ENCODE results near the gene CCDC112. TPM values are rescaled to one million over a fixed set of nuclear protein-coding genes. Genes with fewer than 3 reads are reported as not detected.

Gene CCDC112
- total and polyA plus RNA-seq, 4 experiments from 2014 or later = 2.4 to 6.3 (median 5.3) TPM

DNA sequence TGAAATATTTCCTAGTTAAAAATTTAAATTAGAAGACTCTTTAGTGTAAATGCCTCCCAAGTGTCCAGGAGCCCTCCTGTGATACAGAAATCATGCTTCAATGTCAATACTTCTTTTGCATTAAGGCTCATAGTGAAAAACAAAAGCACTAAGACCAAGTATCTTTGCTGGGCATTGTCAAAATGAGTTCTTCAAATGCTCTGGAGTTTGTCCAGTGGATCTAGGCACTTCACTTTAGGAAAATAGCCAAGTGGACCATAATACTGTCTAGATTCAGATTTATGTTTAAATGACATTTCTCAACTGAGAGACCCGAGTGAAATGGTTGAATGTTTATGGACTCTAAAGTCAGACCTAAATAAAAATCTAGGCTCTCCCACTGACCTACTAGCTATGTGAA, 21.3 kb upstream of the CCDC112 start:
- ChIA-PET POLR2A (ENCODE audit: partially characterized antibody) (no interaction called here), CTCF (ENCODE audit: partially characterized antibody) (interaction anchor here (1.5 to 17.7 kb wide), 2 partner anchors 255 to 270 kb away, joined by 4 to 417 read pairs; no protein-coding TSS in a partner anchor)
- no peaks in the 10 kb centered on the region for H3K4me1 ChIP-seq (ENCODE audit: insufficient read depth, low read length)
- no peaks in the 10 kb centered on the region for H3K27me3 ChIP-seq (ENCODE audit: insufficient read depth, low read length)
- no peak overlapping the region for H3K4me3 ChIP-seq (ENCODE audit: low read length in 2 of 2)
- Mint-ChIP-seq H3K4me1 (no peaks in the 10 kb centered on the region), H3K27ac (no peak overlapping the region), H3K4me3 (no peak overlapping the region), H3K27me3 (peaks cover 17 to 21% of the 10 kb centered on the region in 2 donors), H3K9me3 (no peaks in the 10 kb centered on the region), H3K36me3 (no peaks in the 10 kb centered on the region)
- no peaks in the 10 kb centered on the region for H3K36me3 ChIP-seq (ENCODE audit: insufficient read depth, low read length)
- intact Hi-C loops (cut with micrococcal nuclease) = no loop called here
- H3K9me3 ChIP-seq (ENCODE audit: control insufficient read depth in 1 of 2, low read length in 2 of 2) = no peaks in the 10 kb centered on the region
- no peak overlapping the region for H3K27ac ChIP-seq (ENCODE audit: low read depth, low read length)
- no peak for DNase-seq

DNA sequence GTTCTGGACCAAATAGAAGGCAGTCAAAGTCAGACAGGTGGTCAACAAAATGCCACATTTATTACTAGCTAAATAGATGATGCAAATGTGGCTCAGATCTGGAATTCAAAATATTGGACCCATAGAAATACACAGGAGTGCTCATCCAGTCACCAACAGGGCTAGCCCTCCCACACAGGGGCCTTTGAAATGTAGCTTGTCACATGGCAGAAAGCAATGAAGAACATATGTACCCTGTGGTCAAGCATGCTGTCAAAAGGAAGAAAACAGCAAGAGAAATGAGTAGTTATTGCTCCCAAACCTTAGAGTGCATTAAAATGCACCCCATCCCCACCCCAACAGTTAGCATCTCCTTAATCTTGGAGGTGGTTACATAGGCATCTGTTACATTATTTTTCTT, 20.9 kb upstream of the CCDC112 start:
- Histone ChIP-seq H3K4me3 (ENCODE audit: low read length in 2 of 2) (no peak overlapping the region), H3K27ac (ENCODE audit: low read depth, low read length) (no peak overlapping the region), H3K9me3 (ENCODE audit: control insufficient read depth in 1 of 2, low read length in 2 of 2) (no peaks in the 10 kb centered on the region), H3K4me1 (ENCODE audit: insufficient read depth, low read length) (no peaks in the 10 kb centered on the region), H3K27me3 (ENCODE audit: insufficient read depth, low read length) (no peaks in the 10 kb centered on the region), H3K36me3 (ENCODE audit: insufficient read depth, low read length) (no peaks in the 10 kb centered on the region)
- intact Hi-C loops (cut with micrococcal nuclease) = no loop called here
- DNase-seq = no peak
- H3K36me3 Mint-ChIP-seq = no peaks in the 10 kb centered on the region
- no peak overlapping the region for H3K4me3 Mint-ChIP-seq
- H3K4me1 Mint-ChIP-seq = no peaks in the 10 kb centered on the region
- H3K9me3 Mint-ChIP-seq = no peaks in the 10 kb centered on the region
- H3K27ac Mint-ChIP-seq = no peak overlapping the region
- ChIA-PET POLR2A (ENCODE audit: partially characterized antibody) (no interaction called here), CTCF (ENCODE audit: partially characterized antibody) (interaction anchor here (1.5 to 17.7 kb wide), 2 partner anchors 256 to 271 kb away, joined by 4 to 417 read pairs; no protein-coding TSS in a partner anchor)
- H3K27me3 Mint-ChIP-seq = peaks cover 13 to 21% of the 10 kb centered on the region in 2 donors

DNA sequence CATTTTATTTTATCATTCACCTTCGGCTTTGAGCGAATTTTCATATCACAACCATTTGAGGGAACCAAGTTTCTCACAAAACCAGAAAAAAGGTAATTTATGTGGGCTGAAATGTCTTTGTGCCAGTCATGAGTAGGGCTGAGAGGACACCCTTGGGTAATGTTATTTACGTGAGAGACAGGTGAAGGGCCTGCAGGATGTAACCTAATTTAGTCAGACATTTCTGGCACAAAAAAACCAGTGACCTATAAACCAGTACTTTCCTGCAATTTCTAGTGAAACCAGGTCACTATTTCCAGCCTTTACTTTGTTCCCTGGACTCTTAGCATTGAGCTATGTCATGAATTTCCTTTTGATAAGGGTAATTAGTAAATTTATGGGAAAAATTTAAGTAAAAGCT, 17.2 kb upstream of the CCDC112 start:
- DNase-seq = no peak
- Histone ChIP-seq H3K4me1 (ENCODE audit: insufficient read depth, low read length) (no peaks in the 10 kb centered on the region), H3K27ac (ENCODE audit: low read depth, low read length) (no peak overlapping the region), H3K27me3 (ENCODE audit: insufficient read depth, low read length) (no peaks in the 10 kb centered on the region), H3K4me3 (ENCODE audit: low read length in 2 of 2) (no peak overlapping the region), H3K36me3 (ENCODE audit: insufficient read depth, low read length) (no peaks in the 10 kb centered on the region), H3K9me3 (ENCODE audit: control insufficient read depth in 1 of 2, low read length in 2 of 2) (no peaks in the 10 kb centered on the region)
- Mint-ChIP-seq H3K4me3 (no peak overlapping the region), H3K36me3 (no peaks in the 10 kb centered on the region), H3K27ac (no peak overlapping the region), H3K27me3 (peaks cover 13 to 27% of the 10 kb centered on the region in 2 donors), H3K4me1 (no peaks in the 10 kb centered on the region), H3K9me3 (no peaks in the 10 kb centered on the region)
- POLR2A ChIA-PET (ENCODE audit: partially characterized antibody) = no interaction called here
- intact Hi-C loops (cut with micrococcal nuclease) = no loop called here
- CTCF ChIA-PET (ENCODE audit: partially characterized antibody) = interaction anchor here (17.7 kb wide), 1 partner anchor 259 kb away, joined by 417 read pairs; no protein-coding TSS in a partner anchor

DNA sequence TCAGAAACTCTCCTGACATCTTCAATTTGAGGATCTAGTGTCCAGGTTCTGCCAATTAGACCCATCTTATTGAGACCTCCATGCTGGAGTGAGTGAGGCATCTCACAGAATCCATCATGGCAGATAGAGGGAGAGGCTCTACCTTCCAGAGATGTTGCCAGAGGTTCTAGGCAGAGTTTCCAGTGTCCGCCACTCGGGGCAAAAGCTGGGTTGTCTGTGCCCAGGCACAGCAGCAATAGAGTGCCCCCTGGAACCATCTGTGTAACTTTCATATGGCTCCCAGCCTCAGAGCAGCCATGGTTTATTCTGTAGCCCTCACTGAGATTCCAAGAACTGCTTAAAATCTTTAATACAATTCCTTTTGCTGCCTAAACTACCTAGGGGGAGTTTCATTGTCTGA, 16.6 kb upstream of the CCDC112 start:
- intact Hi-C loops (cut with micrococcal nuclease) = no loop called here
- Histone ChIP-seq H3K4me3 (ENCODE audit: low read length in 2 of 2) (no peak overlapping the region), H3K27me3 (ENCODE audit: insufficient read depth, low read length) (peaks cover 1% of the 10 kb centered on the region), H3K27ac (ENCODE audit: low read depth, low read length) (no peak overlapping the region), H3K4me1 (ENCODE audit: insufficient read depth, low read length) (no peaks in the 10 kb centered on the region), H3K9me3 (ENCODE audit: control insufficient read depth in 1 of 2, low read length in 2 of 2) (no peaks in the 10 kb centered on the region), H3K36me3 (ENCODE audit: insufficient read depth, low read length) (no peaks in the 10 kb centered on the region)
- no peak for DNase-seq
- H3K27ac Mint-ChIP-seq = no peak overlapping the region
- H3K4me3 Mint-ChIP-seq = no peak overlapping the region
- POLR2A ChIA-PET (ENCODE audit: partially characterized antibody) = no interaction called here
- no peaks in the 10 kb centered on the region for H3K4me1 Mint-ChIP-seq
- no peaks in the 10 kb centered on the region for H3K9me3 Mint-ChIP-seq
- peaks cover 13 to 29% of the 10 kb centered on the region in 2 donors for H3K27me3 Mint-ChIP-seq
- CTCF ChIA-PET (ENCODE audit: partially characterized antibody) = interaction anchor here (1.5 to 17.7 kb wide), 3 partner anchors 230 to 277 kb away, joined by 3 to 417 read pairs (median 48); no protein-coding TSS in a partner anchor
- no peaks in the 10 kb centered on the region for H3K36me3 Mint-ChIP-seq

DNA sequence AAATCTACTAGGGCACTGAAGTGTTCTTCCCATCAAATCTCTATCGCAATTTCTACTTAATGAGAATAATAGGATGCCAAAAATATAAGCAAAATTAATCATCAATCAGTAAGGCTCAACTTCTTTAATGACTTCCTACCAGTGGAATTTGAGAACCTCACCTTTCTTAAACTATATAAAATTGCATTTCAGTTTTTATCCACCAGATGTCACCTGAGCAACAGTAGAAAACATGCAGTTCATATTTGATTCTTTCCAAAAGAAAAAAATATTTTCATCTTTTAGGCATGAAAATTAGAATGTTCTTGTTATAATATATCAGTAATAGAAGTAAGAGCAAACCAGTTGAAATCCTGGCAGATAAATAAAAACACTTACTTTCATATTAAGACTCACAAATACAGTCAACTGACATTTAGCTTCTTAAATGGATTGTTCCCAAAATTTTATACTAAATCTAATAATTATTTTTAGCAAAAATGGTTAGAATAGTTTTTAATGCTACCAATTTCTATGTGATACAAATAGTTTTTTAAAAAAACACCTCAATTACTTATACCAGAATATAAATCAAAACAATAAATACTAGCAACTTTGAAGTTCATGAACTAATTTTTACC, 13.4 kb upstream of the CCDC112 start:
- Mint-ChIP-seq H3K27ac (no peak overlapping the region), H3K9me3 (no peaks in the 10 kb centered on the region), H3K4me1 (no peaks in the 10 kb centered on the region), H3K4me3 (no peak overlapping the region), H3K36me3 (no peaks in the 10 kb centered on the region), H3K27me3 (peaks cover 15 to 28% of the 10 kb centered on the region in 2 donors)
- H3K9me3 ChIP-seq (ENCODE audit: control insufficient read depth in 1 of 2, low read length in 2 of 2) = no peaks in the 10 kb centered on the region
- H3K4me1 ChIP-seq (ENCODE audit: insufficient read depth, low read length) = no peaks in the 10 kb centered on the region
- ChIA-PET CTCF (ENCODE audit: partially characterized antibody) (interaction anchor here (0.8 to 17.7 kb wide), 16 partner anchors 14 to 1698 kb away, joined by 3 to 417 read pairs (median 4); partner anchors contain the start of gene CCDC112), POLR2A (ENCODE audit: partially characterized antibody) (interaction anchor here (1.3 kb wide), 1 partner anchor 265 kb away, joined by 3 read pairs; no protein-coding TSS in a partner anchor)
- intact Hi-C loops (cut with micrococcal nuclease) = loop anchor here (1.0 kb wide), 4 partner anchors 264 to 758 kb away; no protein-coding TSS in a partner anchor
- peaks cover 3% of the 10 kb centered on the region for H3K27me3 ChIP-seq (ENCODE audit: insufficient read depth, low read length)
- DNase-seq = peak in 4 of 5 donors; percentile 41 to 55 (median 51)
- no peak overlapping the region for H3K27ac ChIP-seq (ENCODE audit: low read depth, low read length)
- H3K36me3 ChIP-seq (ENCODE audit: insufficient read depth, low read length) = no peaks in the 10 kb centered on the region
- H3K4me3 ChIP-seq (ENCODE audit: low read length in 2 of 2) = no peak overlapping the region

DNA sequence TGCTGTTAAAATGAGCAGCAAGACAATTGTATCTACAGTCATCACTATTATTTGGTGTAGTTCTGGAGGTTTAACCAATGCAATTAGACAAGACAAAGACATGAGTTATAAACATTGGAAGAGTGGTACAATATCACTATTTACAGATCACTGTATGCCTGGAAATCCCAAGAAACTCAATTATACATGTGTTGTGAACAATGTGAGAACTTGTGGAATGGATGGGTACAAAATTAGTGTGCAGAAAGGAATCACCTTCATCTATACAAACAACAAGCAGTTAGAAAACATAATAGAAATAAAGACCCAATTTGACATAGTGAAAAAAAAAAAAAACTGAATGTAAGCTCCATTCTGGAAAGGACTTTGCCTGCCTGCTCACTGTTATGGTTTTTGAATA, 12.4 kb upstream of the CCDC112 start:
- H3K4me1 ChIP-seq (ENCODE audit: insufficient read depth, low read length) = no peaks in the 10 kb centered on the region
- POLR2A ChIA-PET (ENCODE audit: partially characterized antibody) = interaction anchor here (0.7 kb wide), 1 partner anchor 980 kb away, joined by 4 read pairs; no protein-coding TSS in a partner anchor
- no peak overlapping the region for H3K27ac ChIP-seq (ENCODE audit: low read depth, low read length)
- peaks cover 3% of the 10 kb centered on the region for H3K27me3 ChIP-seq (ENCODE audit: insufficient read depth, low read length)
- CTCF ChIA-PET (ENCODE audit: partially characterized antibody) = interaction anchor here (0.8 to 17.7 kb wide), 16 partner anchors 13 to 1697 kb away, joined by 3 to 417 read pairs (median 4); partner anchors contain the start of gene CCDC112
- H3K27me3 Mint-ChIP-seq = peaks cover 18 to 28% of the 10 kb centered on the region in 2 donors
- no peaks in the 10 kb centered on the region for H3K9me3 Mint-ChIP-seq
- no peak overlapping the region for H3K4me3 ChIP-seq (ENCODE audit: low read length in 2 of 2)
- H3K36me3 Mint-ChIP-seq = no peaks in the 10 kb centered on the region
- no peak for DNase-seq
- H3K4me1 Mint-ChIP-seq = no peaks in the 10 kb centered on the region
- intact Hi-C loops (cut with micrococcal nuclease) = loop anchor here (1.0 kb wide), 3 partner anchors 265 to 759 kb away; no protein-coding TSS in a partner anchor
- no peaks in the 10 kb centered on the region for H3K36me3 ChIP-seq (ENCODE audit: insufficient read depth, low read length)
- no peaks in the 10 kb centered on the region for H3K9me3 ChIP-seq (ENCODE audit: control insufficient read depth in 1 of 2, low read length in 2 of 2)
- H3K4me3 Mint-ChIP-seq = no peak overlapping the region
- no peak overlapping the region for H3K27ac Mint-ChIP-seq

DNA sequence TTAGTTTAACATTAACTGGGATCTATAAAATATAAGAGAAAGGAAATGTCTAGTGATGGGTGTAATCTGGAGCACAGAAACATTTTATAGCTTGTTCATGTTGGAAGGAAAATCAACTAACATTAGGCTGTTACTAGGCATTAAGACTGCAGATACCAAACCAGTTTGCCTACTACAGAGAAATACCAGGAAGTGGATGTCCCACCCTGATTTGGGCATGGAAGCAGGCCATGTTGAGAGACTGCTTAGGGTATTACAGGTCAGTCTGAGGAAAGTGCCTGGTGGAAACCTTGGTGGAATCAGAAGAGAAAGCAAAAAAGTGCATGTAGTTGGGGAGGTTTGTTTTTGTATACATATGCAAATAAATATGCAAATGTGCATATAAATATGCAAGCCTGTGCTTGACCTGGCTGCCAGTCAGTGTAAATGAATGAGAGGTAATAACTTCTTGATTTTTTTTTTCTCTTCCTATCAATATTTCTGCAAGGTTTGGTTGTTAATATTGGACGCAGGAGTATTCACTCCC, 9.6 kb upstream of the CCDC112 start:
- peaks cover 22 to 23% of the 10 kb centered on the region in 2 donors for H3K27me3 Mint-ChIP-seq
- DNase-seq = no peak

More for the DNA sequence above, 9.6 kb upstream of the CCDC112 start:
- H3K4me3 ChIP-seq (ENCODE audit: low read length in 2 of 2) = no peak overlapping the region
- intact Hi-C loops (cut with micrococcal nuclease) = no loop called here
- H3K4me1 ChIP-seq (ENCODE audit: insufficient read depth, low read length) = no peaks in the 10 kb centered on the region
- Mint-ChIP-seq H3K36me3 (no peaks in the 10 kb centered on the region), H3K9me3 (no peaks in the 10 kb centered on the region), H3K4me3 (no peak overlapping the region), H3K27ac (no peak overlapping the region), H3K4me1 (no peaks in the 10 kb centered on the region)
- no peaks in the 10 kb centered on the region for H3K36me3 ChIP-seq (ENCODE audit: insufficient read depth, low read length)
- peaks cover 3% of the 10 kb centered on the region for H3K27me3 ChIP-seq (ENCODE audit: insufficient read depth, low read length)
- CTCF ChIA-PET (ENCODE audit: partially characterized antibody) = interaction anchor here (1.9 to 17.7 kb wide), 2 partner anchors 267 to 282 kb away, joined by 5 to 417 read pairs; no protein-coding TSS in a partner anchor
- POLR2A ChIA-PET (ENCODE audit: partially characterized antibody) = no interaction called here
- H3K9me3 ChIP-seq (ENCODE audit: control insufficient read depth in 1 of 2, low read length in 2 of 2) = no peaks in the 10 kb centered on the region
- no peak overlapping the region for H3K27ac ChIP-seq (ENCODE audit: low read depth, low read length)

Data from CD4-positive, alpha-beta memory T cell (primary cell).